GM12892 (cell line): Measurements from ENCODE around the gene PRF1.

Experiments
- POLR2A ChIP-seq: IDR thresholded peaks from 2 replicates; pipeline ENCODE4 v1.6.1; 2011; ENCODE audit warnings: low read depth, low read length, control low read depth
- POLR2AphosphoS5 ChIP-seq: IDR thresholded peaks from 2 replicates; pipeline ENCODE4 v1.6.1; 2011; ENCODE audit warnings: low read depth, low read length, control low read depth
- TAF1 ChIP-seq: IDR thresholded peaks from 2 replicates; pipeline ENCODE4 v1.6.1; 2011; ENCODE audit warnings: low read depth, mild to moderate bottlenecking, control low read depth, low read length, borderline replicate concordance

DNA sequence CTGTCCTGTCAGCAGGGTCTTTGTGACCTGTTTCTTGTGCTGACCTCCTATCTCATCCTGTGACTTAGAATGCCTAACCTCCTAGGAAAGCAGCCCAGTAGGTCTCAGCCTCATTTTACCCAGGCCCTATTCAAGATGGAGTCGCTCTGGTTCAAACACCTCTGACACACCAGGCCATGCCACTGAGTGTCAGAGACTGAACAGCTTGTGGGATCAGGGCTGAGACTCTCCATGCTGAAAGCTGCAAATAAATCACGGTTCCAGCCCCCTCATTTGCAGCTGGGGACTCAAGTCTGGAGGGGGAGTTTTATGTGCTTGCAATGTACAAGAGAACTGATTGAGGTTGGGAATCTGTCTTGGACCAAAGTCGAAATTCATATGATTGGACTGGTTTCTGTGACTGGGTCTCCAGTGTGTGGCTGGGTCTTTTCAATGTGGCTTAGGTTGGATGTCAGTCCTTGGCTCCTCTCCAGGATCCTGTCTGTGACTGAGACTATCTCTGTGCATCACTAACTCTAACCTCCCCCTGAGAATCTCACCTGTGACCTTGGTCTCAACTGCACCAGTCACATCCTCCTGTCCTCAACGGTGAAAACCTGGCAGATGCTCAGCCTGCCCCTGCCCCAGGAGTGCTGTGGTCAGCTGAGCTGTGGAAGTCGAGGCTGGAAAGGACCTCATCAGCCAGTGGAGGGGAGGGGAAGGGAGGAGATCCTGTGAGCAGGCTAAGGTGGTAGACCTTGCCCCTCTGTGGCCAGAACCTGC is 11.7 kb downstream of the PRF1 start:
- TF ChIP-seq POLR2A (no peak), TAF1 (no peak), POLR2AphosphoS5 (no peak)
